ENCODE measurements around the gene PDE6C. TPM values are rescaled to one million over a fixed set of nuclear protein-coding genes. Genes with fewer than 3 reads are reported as not detected.

The PDE6C gene
- total RNA-seq, 4 donors from 2014 or later = not detected

- intact Hi-C loops (cut with DNase I) = no loop called here
- Histone ChIP-seq H3K4me1 (no peaks in the 10 kb centered on the region), H3K27ac (no peak overlapping the region), H3K4me3 (no peak overlapping the region), H3K9me3 (no peaks in the 10 kb centered on the region), H3K36me3 (no peaks in the 10 kb centered on the region), H3K27me3 (peaks cover 0 to 12% (median 0%) of the 10 kb centered on the region in 4 donors)
- TF ChIP-seq POLR2A (IDR thresholded peaks at IDR 0.05) (no peak), CTCF (IDR thresholded peaks at IDR 0.05) (no peak)
- 48 to 60% methylated on average over 6 to 7 of the region's 7 CpGs for WGBS, 2 donors
- DNase-seq = no peak
These were observed 17.4 kb downstream of the PDE6C start for GRCh38 chr10:93629647-93630305.

GRCh38 chr10:93630625-93631557, 18.6 kb downstream of the PDE6C start:
- peaks cover 0 to 12% (median 0%) of the 10 kb centered on the region in 4 donors for H3K27me3 ChIP-seq
- intact Hi-C loops (cut with DNase I) = no loop called here
- 75 to 82% methylated on average over 10 to 12 of the region's 15 CpGs for WGBS, 2 donors
- H3K4me3 ChIP-seq = no peak overlapping the region
- H3K4me1 ChIP-seq = no peaks in the 10 kb centered on the region
- no peak overlapping the region for H3K27ac ChIP-seq
- no peak for DNase-seq
- no peaks in the 10 kb centered on the region for H3K9me3 ChIP-seq
- no peaks in the 10 kb centered on the region for H3K36me3 ChIP-seq
- no peak for TF ChIP-seq CTCF (IDR thresholded peaks at IDR 0.05)
- no peak for TF ChIP-seq POLR2A (IDR thresholded peaks at IDR 0.05)

GRCh38 chr10:93639791-93640190, 27.5 kb downstream of the PDE6C start:
- H3K4me3 ChIP-seq = no peak overlapping the region
- WGBS, 2 donors = 80 to 87% methylated on average over 7 of the region's 7 CpGs
- TF ChIP-seq POLR2A (IDR thresholded peaks at IDR 0.05) (no peak), CTCF (IDR thresholded peaks at IDR 0.05) (no peak)

GRCh38 chr10:93652857-93653256, 40.5 kb downstream of the PDE6C start:
- H3K27ac ChIP-seq = no peak overlapping the region
- 84 to 88% methylated on average over 1 of the region's 1 CpG for WGBS, 2 donors
- intact Hi-C loops (cut with DNase I) = no loop called here
- TF ChIP-seq POLR2A (IDR thresholded peaks at IDR 0.05) (no peak), CTCF (IDR thresholded peaks at IDR 0.05) (no peak)
- no peaks in the 10 kb centered on the region for H3K4me1 ChIP-seq
- H3K4me3 ChIP-seq = no peak overlapping the region
- H3K9me3 ChIP-seq = no peaks in the 10 kb centered on the region
- H3K36me3 ChIP-seq = no peaks in the 10 kb centered on the region
- DNase-seq = no peak
- H3K27me3 ChIP-seq = no peaks in the 10 kb centered on the region

More at GRCh38 chr10:93639791-93640190, 27.5 kb downstream of the PDE6C start:
- Histone ChIP-seq H3K36me3 (no peaks in the 10 kb centered on the region), H3K27ac (no peak overlapping the region), H3K9me3 (no peaks in the 10 kb centered on the region), H3K4me1 (no peaks in the 10 kb centered on the region), H3K27me3 (no peaks in the 10 kb centered on the region)
- DNase-seq = no peak
- intact Hi-C loops (cut with DNase I) = no loop called here

GRCh38 chr10:93654201-93654600, 41.9 kb downstream of the PDE6C start:
- intact Hi-C loops (cut with DNase I) = no loop called here
- H3K9me3 ChIP-seq = no peaks in the 10 kb centered on the region
- TF ChIP-seq POLR2A (IDR thresholded peaks at IDR 0.05) (no peak), CTCF (IDR thresholded peaks at IDR 0.05) (no peak)
- no peaks in the 10 kb centered on the region for H3K36me3 ChIP-seq
- no peak overlapping the region for H3K27ac ChIP-seq
- no peak for DNase-seq
- no peaks in the 10 kb centered on the region for H3K27me3 ChIP-seq
- no peaks in the 10 kb centered on the region for H3K4me1 ChIP-seq
- no peak overlapping the region for H3K4me3 ChIP-seq
- 50 to 89% methylated on average over 1 of the region's 1 CpG for WGBS, 2 donors

Measured in esophagus squamous epithelium (tissue), 5 donors.